Retinal pigment epithelial cell (primary cell): ENCODE measurements around the gene ENTR1.

ENCODE experiments used
- DNase-seq: peaks from one replicate; pipeline ENCODE4 v3.0.0-alpha.2; 2010; ENCODE audit warnings: low read depth
- H3K4me3 ChIP-seq: 2 replicates; pipeline ENCODE4 v1.5.1; 2011; ENCODE audit warnings: mild to moderate bottlenecking, low read length, control low read depth, moderate library complexity
- TF ChIP-seq, protein P1 (sequence below): conservative IDR thresholded peaks from 2 replicates; pipeline ENCODE4 v1.5.1; 2011; ENCODE audit warnings: low read depth, low read length, control low read depth, inconsistent platforms

Gene ENTR1

DNA sequence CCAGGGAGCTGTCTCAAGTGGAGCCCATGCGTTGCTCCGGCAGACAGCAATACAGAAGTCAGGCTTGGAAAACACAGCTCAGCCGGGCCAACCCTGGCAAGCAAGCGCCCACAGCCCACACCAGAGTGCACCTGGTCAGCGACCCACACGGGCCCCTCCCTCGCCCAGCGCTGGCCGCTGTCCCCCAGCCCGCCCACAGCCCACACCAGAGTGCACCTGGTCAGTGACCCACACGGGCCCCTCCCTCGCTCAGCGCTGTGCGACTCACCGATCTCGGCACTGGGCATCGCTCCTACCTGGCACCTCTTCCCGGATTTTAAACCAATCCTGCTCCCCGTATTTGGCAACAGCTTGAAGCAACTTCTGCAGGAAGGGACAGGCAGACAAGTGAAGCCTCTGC, 23.2 kb downstream of the ENTR1 start:
- TF ChIP-seq, protein P1, sequence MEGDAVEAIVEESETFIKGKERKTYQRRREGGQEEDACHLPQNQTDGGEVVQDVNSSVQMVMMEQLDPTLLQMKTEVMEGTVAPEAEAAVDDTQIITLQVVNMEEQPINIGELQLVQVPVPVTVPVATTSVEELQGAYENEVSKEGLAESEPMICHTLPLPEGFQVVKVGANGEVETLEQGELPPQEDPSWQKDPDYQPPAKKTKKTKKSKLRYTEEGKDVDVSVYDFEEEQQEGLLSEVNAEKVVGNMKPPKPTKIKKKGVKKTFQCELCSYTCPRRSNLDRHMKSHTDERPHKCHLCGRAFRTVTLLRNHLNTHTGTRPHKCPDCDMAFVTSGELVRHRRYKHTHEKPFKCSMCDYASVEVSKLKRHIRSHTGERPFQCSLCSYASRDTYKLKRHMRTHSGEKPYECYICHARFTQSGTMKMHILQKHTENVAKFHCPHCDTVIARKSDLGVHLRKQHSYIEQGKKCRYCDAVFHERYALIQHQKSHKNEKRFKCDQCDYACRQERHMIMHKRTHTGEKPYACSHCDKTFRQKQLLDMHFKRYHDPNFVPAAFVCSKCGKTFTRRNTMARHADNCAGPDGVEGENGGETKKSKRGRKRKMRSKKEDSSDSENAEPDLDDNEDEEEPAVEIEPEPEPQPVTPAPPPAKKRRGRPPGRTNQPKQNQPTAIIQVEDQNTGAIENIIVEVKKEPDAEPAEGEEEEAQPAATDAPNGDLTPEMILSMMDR = no peak
- no peak for DNase-seq
- no peak overlapping the region for H3K4me3 ChIP-seq

DNA sequence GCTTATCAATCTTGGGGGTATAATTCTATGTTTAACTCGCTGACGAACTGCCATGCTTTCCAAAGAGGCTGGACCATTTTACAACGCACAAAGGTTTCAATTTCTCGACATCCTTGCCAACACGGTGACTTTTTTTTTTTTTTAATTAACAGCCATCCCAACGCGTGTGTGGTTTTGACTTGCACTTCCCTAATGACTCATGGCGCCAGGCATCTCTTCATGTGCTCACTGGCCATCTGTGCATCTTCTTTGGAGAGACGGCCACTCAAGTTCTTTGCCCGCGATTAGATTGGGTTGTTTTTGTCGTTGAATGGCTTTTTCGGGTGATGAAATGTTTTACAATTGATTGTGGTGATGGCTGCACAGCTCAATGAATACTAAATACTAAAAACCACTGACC, 24.4 kb downstream of the ENTR1 start:
- no peak for DNase-seq
- H3K4me3 ChIP-seq = no peak overlapping the region
- TF ChIP-seq, protein P1 = no peak

DNA sequence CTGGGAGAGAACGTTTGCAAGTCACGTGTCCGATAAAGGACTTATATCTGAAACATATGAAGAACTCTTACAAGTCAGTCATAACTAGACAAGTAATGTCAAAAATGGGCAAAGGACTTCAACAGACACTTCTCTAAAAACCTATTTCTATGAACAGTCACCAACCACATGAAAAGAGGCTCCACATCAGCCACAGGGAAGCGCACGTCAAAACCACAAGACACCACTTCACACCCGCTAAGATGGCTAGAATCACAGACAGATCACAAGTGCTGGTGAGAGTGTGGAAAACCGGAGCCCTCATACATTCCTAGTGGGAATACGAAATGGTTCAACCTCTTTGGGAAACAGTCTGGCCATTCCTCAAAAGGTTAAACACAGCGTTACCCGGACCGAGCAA, 25.4 kb downstream of the ENTR1 start:
- TF ChIP-seq, protein P1 = no peak
- no peak for DNase-seq

DNA sequence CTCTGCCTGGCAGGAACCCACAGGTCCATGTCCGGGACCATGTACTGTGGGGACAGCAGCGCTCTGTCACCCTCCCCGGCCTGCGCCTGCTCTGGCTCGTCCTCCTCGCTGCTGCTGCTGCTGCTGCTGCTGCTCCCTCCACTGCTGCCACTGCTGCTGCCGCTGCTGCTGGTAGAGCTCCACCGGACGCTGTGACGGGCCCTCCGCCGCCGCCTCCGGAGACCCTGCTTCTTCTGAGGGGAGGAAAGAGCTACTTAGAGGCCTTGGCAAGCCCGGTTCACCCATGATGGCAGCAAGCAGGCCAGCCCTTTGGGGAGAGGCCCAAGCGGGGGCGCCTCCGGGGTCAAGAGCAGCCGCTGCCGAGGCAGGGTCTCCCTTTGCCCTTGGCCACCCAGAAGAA, 27.0 kb downstream of the ENTR1 start:
- TF ChIP-seq, protein P1 = no peak
- DNase-seq = no peak
- no peak overlapping the region for H3K4me3 ChIP-seq

More for the DNA sequence above, 25.4 kb downstream of the ENTR1 start:
- H3K4me3 ChIP-seq = no peak overlapping the region

DNA sequence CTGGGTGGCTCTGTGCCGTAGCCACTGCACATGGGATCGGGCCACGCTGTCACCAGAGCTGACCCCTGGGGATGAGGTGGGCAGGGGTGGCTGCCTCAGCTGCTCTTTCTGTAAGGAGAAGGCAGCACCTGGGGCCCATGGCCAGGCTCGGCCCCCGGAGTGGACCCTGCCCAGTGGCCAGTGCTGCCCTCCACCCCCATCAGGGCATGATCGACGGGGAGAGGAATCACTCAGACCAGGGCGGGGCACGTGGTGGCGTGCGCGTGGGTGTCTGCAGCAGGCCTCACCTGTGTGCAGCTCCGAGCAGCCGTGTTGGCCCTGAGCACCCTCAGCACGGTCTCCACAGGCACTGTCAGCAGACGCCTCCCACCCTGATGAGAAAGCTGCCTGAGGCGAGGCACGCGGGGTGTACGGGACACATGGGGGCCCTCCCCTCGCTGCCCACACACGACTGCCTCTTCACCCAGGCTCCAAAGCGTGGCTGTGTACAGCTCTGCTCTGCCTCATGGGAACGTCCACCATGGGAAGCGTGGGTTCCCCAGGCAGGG, 28.4 kb downstream of the ENTR1 start:
- TF ChIP-seq, protein P1 = no peak
- DNase-seq = no peak
- no peak overlapping the region for H3K4me3 ChIP-seq

DNA sequence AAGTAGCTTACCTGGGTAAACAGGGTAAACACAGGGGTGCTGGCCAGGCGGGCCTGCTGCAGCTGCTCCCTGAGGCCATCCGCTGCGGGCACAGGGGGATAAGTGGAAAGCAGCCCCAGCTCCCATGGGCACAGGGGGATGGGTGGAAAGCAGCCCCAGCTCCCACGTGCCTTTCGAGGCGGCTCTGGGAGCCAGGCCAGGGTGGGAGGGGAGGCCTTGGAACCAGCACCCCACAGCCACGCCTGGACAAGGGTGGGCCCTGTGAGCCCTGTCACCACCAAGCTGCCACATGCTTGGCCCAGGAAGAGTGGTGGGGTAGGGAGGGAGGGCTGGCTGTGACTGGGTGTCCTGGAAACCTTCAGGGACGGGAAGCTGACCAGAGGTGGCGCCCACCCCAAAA, 29.1 kb downstream of the ENTR1 start:
- TF ChIP-seq, protein P1 = no peak
- no peak for DNase-seq
- H3K4me3 ChIP-seq = no peak overlapping the region

DNA sequence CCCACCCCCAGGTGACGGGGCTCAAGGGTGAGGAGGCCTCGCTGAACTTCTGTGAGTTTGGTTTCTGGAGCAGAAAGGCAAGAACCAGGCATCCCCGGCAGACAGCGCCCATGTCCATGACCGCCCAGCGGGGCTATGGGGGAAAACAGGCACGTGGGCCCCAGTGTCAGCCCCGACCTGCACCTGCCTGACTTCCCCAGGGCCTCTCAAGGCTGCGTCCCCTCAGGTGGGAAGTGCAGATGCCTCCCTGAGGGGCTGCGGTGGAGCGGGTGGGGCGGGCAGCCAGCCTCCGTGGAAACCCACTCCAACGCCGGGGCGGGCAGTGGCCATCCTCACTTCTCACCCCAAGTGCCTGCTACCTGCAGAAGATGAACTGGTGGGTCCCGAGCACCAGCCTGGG, 30.0 kb downstream of the ENTR1 start:
- TF ChIP-seq, protein P1 = no peak
- H3K4me3 ChIP-seq = no peak overlapping the region
- DNase-seq = no peak
